T follicular helper cell (primary cell): ENCODE data around the gene ITPRIPL1.

ENCODE experiments used
- DNase-seq: peaks from one replicate; pipeline ENCODE4 v3.0.0-alpha.2; 2020; ENCODE audit warnings: low read depth

The ITPRIPL1 gene

DNA sequence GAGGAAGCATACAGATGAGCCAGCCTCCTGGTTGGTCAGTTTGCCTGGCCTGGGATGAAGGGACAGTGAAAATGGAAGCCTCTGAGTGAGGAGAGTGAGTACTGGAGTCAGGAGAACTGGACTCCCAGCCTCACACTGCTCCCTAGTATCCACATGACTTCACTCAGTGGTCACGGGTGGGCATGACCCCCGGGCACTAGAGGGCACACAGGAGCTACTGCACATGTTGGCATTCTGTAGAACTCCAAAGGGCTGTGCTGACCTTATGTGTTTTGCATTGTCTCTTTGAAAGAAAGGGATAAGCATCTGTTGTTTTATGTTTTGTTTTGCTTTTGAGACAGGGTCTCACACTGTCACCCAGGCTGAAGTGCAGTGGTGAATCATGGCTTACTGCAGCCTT is 34.2 kb downstream of the ITPRIPL1 start:
- peak; percentile 27 for DNase-seq

DNA sequence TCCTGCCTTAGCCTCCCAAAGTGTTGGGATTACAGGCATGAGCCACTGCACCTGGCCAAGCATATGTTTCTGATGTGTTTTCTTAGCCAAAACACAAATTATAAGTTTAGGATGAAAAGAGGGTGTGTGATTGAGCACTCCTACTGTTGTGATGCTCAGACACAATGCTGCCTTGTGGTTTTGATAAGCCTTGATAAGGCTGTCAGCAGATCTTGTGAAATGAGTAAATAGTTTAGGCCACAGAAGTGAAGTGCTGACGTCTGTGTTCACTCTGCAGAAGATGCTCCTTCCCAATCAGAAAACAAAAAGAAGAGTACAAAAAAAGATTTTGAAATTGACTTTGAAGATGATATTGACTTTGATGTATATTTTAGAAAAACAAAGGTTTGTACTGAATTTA is 34.7 kb downstream of the ITPRIPL1 start:
- no peak for DNase-seq

DNA sequence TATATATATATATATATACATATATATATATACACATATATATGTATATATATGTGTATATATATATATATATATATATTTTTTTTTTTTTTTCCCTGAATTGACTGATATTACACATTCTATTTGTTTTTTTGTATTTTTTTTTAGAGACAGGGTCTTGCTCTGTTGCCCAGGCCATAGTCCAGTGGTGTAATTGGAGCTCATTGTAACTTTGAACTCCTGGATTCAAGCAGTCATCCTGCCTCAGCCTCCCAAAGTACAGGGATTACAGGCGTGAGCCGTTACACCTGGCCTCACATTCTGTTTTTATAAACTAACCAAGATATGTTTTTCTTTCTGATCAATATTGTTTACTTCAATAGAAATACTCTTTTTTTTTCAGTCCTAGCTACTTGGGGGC is 36.6 kb downstream of the ITPRIPL1 start:
- DNase-seq, result no peak

DNA sequence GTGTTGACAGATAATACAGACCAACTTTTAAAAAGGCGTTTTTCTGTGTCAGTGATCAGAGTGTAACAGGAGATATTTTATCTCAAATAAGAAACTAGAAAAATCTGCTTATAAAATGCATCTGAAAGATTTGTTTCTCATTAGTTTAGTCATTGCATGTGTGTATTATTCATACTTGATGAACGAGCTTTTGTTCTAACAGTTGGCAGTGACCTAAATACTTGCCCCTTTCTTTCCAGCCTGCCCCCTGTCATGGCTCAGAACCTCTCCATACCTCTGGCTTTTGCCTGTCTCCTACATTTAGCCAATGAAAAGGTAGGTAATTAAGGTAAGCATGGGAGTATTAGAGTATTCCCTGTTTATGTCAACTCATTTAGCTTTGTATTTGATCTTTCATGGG is 44.1 kb downstream of the ITPRIPL1 start:
- no peak for DNase-seq

DNA sequence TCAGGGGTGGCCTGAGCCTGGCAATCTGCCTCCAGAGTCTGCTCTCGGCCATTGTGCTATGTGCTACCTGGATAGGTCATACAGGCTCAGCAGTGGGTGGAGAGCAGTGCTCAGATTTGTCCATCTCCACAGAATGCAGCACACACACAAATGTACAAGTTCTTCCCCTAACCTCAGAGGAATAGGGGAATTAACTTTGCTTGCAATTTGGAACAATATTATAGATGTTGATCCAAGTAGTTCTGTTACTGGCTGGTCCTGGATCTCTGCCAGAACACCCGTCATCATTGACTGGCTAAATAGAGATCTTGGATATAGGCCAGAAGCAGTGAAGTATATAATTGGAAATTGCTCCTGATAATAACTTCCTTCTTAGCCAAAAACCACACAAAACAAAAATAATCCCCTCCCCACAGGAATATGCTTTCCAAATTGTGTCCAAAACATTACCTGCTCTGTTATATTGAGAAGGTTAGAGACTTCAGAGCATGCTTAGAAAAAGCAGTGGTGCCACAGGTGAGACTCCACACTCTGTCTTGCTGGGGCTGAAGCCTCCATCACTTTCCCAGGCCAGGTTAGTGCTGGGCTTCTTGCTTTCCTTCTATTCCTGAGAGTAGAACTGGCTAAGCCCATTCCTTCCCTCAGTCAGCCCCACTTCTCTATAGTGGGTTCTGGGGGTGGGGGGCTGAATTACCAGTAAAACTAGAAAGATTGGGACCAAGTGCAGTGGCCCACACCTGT is 49.3 kb downstream of the ITPRIPL1 start:
- DNase-seq, result no peak
